ENCODE data around the gene IL26.
"Not testable (repeated sequence)": the region's sequence is repeated elsewhere in the genome, so short reads cannot be mapped to it uniquely, and the experiment has no call there.

Gene IL26

GRCh38 chr12:68190301-68190700, 35.3 kb downstream of the IL26 start:
- no peak for DNase-seq

GRCh38 chr12:68189821-68190242, 35.8 kb downstream of the IL26 start:
- peak; percentile 68 for DNase-seq

- DNase-seq = no peak
These were observed 40.0 kb downstream of the IL26 start for GRCh38 chr12:68185598-68185997.

- DNase-seq = peak; percentile 13
These were observed 44.5 kb downstream of the IL26 start for GRCh38 chr12:68180792-68181744.

GRCh38 chr12:68178774-68179439, 46.7 kb downstream of the IL26 start:
- no peak for DNase-seq

GRCh38 chr12:68178184-68178583, 47.4 kb downstream of the IL26 start:
- DNase-seq = no peak

GRCh38 chr12:68177562-68177961, 48.0 kb downstream of the IL26 start:
- no peak for DNase-seq

- no peak for DNase-seq
These were observed 49.4 kb downstream of the IL26 start for GRCh38 chr12:68176257-68176656.

- DNase-seq = no peak
These were observed 50.0 kb downstream of the IL26 start for GRCh38 chr12:68175557-68176061.

GRCh38 chr12:68174761-68175160, 50.8 kb downstream of the IL26 start:
- not testable (repeated sequence) for DNase-seq

GRCh38 chr12:68173792-68174191, 51.8 kb downstream of the IL26 start:
- no peak for DNase-seq

- no peak for DNase-seq
These were observed 54.9 kb downstream of the IL26 start for GRCh38 chr12:68170726-68171125.

GRCh38 chr12:68169213-68169889, 56.3 kb downstream of the IL26 start:
- no peak for DNase-seq

GRCh38 chr12:68166317-68166831, 59.2 kb downstream of the IL26 start:
- DNase-seq = no peak

- DNase-seq = no peak
These were observed 62.0 kb downstream of the IL26 start for GRCh38 chr12:68163560-68164081.

- DNase-seq = no peak
These were observed 63.2 kb downstream of the IL26 start for GRCh38 chr12:68162374-68162773.

GRCh38 chr12:68159681-68160304, 65.8 kb downstream of the IL26 start, which contains the start of gene IFNG:
IFNG (minus strand) TSS chr12:68159740; CDS start chr12:68159615, 125 bp downstream.
- no peak for DNase-seq

- DNase-seq = peak; percentile 4
These were observed 67.2 kb downstream of the IL26 start for GRCh38 chr12:68158432-68158831.

- no peak for DNase-seq
These were observed 68.2 kb downstream of the IL26 start for GRCh38 chr12:68157380-68157779.

GRCh38 chr12:68156636-68157035, 69.0 kb downstream of the IL26 start:
- no peak for DNase-seq

GRCh38 chr12:68154779-68155178, 70.8 kb downstream of the IL26 start:
- no peak for DNase-seq

All from fibroblast of skin of right quadriceps (primary cell).